ENCODE measurements around the gene NAT16. TPM values are rescaled to one million over a fixed set of nuclear protein-coding genes. Genes with fewer than 3 reads are reported as not detected.

Gene NAT16
- total and polyA plus RNA-seq, 10 of the 15 experiments (the other 5 are each of a cell fraction or from before 2014, with no cell fraction given) = not detected

DNA sequence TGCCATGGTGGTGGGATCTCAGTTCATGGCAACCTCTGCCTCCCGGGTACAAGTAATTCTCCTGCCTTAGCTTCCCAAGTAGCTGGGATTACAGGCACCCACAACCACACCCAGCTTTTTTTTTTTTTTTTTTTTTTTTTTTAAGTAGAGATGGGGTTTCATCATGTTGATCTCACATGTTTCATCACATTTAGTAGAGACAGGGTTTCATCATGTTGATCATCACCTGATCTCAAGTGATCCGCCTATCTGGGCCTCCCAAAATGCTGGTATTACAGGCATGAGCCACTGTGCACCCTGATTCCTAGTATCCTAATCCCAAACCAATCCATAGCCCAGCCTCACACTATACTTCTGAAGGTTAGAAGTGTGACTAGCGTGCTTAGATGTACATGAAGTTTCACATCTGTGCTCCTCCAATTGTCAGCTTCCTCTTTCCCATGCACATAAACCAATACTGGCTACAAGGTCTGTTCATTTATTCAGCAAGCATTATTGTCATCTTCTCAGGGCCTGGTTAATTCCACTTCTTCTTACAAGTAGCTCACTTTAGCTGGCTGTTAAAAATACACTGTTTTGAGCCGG is 6.8 kb upstream of the NAT16 start (continued):
- no peak for TF ChIP-seq FOXK2 (IDR thresholded peaks at IDR 0.05)
- no peak for TF ChIP-seq SMAD5 (IDR thresholded peaks at IDR 0.05; ENCODE audit: low read depth)

DNA sequence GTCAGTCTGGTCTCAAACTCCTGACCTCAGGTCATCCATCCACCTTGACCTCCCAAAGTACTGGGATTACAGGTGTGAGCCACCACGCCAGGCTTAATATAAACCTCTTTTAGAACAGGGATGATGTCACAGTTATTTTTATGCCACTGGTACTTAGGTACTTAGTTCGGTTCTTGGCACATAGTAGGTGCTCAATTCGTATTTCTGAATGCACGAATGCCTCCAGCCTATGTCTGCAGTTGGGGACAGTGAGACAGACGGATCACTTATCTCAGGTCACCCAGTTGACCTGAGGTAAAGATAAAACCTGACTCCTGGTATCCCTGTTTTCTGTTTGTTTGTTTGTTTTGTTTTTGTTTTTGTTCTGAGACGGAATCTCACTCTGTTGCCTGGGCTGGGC is 6.1 kb upstream of the NAT16 start:
- Histone ChIP-seq H3K27ac (ENCODE audit: control insufficient read depth, insufficient read depth) (no peak overlapping the region), H3K4me1 (ENCODE audit: control insufficient read depth, insufficient read depth, low read length) (no peaks in the 10 kb centered on the region)
- BruUV-seq (replicated peaks) = no TSS peak

DNA sequence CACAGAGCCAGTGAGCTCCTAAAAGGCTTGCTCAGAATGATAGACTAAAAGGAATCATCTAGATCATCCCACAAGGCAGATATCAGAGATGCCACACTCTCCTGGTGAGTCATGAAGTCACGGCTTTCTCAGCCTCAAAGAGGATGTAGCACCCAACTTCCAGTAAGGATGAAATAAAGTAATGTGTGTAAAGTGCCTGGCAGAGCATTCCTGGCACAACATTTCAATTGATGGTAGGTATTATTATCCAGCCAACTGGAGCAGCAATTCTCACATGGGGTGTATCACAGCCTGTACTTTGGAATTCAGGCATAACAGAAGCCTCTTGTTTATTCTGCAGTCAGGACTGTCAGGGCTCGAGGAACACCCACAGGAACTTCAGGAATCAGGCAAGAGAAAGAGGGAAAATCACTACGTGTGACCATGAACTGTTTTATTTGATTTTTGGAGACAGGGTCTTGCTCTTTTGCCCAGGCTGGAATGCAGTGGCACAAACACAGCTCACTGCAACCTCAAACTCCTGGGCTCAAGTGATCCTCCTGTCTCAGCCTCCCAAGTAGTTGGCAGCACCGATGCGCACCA is 5.3 kb upstream of the NAT16 start:
- Histone ChIP-seq H3K27me3 (replicated peaks in 1 of 2; ENCODE audit: control insufficient read depth in 2 of 2, insufficient read depth in 2 of 2, low read length in 1 of 2) (peaks cover 0 to 2% of the 10 kb centered on the region in 2 experiments; a peak in 2 of 4 replicates), H4K20me1 (ENCODE audit: control insufficient read depth, insufficient read depth) (no peaks in the 10 kb centered on the region), H3K9me3 (replicated peaks; ENCODE audit: control insufficient read depth, insufficient read depth, low read length) (no peaks in the 10 kb centered on the region), H3K4me1 (ENCODE audit: control insufficient read depth, insufficient read depth, low read length) (no peaks in the 10 kb centered on the region), H3K9ac (ENCODE audit: control insufficient read depth, insufficient read depth, low read length) (no peak overlapping the region), H3K79me2 (ENCODE audit: control insufficient read depth, insufficient read depth, low read length) (no peaks in the 10 kb centered on the region), H2AFZ (ENCODE audit: control insufficient read depth, low read depth, low read length) (no peak overlapping the region), H3K4me2 (ENCODE audit: control insufficient read depth, insufficient read depth) (no peak overlapping the region), H3K27ac (ENCODE audit: control insufficient read depth, insufficient read depth) (no peak overlapping the region), H3K4me3 (no peak overlapping the region), H3K36me3 (ENCODE audit: control insufficient read depth in 2 of 2, insufficient read depth in 2 of 2, low read length in 1 of 2) (no peaks in the 10 kb centered on the region)
- 51% methylated on average over 5 of the region's 5 CpGs for WGBS (ENCODE audit: insufficient coverage, insufficient replicate concordance, low lambda C conversion rate, missing lambda C conversion rate)
- intact Hi-C loops (cut with micrococcal nuclease; ENCODE audit: unreplicated experiment) = no loop called here
- RAD21 ChIA-PET (ENCODE audit: unreplicated experiment) = no interaction called here
- CTCF ChIA-PET = interaction anchor here (1.3 kb wide), 1 partner anchor 41 kb away, joined by 6 read pairs; no protein-coding TSS in a partner anchor
- in situ Hi-C loops (cut with MboI) = no loop called here
- BruUV-seq (replicated peaks) = no TSS peak
- FAIRE-seq = no peak
- DNase-seq (ENCODE audit: low read depth, low spot score) = no peak
- POLR2A ChIA-PET = no interaction called here
- SMC1A ChIA-PET (ENCODE audit: uncharacterized antibody, unreplicated experiment) = interaction anchor here (1.5 kb wide), 1 partner anchor 41 kb away, joined by 4 read pairs; no protein-coding TSS in a partner anchor
- ATAC-seq = no peak
- TF ChIP-seq SIX5 (IDR thresholded peaks at IDR 0.05; ENCODE audit: low read depth, low read length, severe bottlenecking) (no peak), MEF2A (IDR thresholded peaks at IDR 0.05; ENCODE audit: insufficient read depth, low read depth, low read length) (no peak), ASH2L (IDR thresholded peaks at IDR 0.05; ENCODE audit: borderline replicate concordance, low read depth) (no peak), NFYA (IDR thresholded peaks at IDR 0.05; ENCODE audit: borderline replicate concordance, low read depth, low read length) (no peak), CHD4 (IDR thresholded peaks at IDR 0.05) (no peak), CREB1 (IDR thresholded peaks at IDR 0.05; ENCODE audit: low read depth) (no peak), RELA (IDR thresholded peaks at IDR 0.05; ENCODE audit: borderline replicate concordance, partially characterized antibody) (no peak), POLR2AphosphoS2 (IDR thresholded peaks at IDR 0.05; ENCODE audit: low read depth, low read length) (no peak)

More for the DNA sequence above, 6.1 kb upstream of the NAT16 start:
- no peaks in the 10 kb centered on the region for H3K36me3 ChIP-seq (ENCODE audit: control insufficient read depth in 2 of 2, insufficient read depth in 2 of 2, low read length in 1 of 2)
- SMC1A ChIA-PET (ENCODE audit: uncharacterized antibody, unreplicated experiment) = interaction anchor here (1.4 kb wide), 1 partner anchor 97 kb away, joined by 4 read pairs; no protein-coding TSS in a partner anchor
- no peak overlapping the region; the same call in 1 of the 2 replicates for H2AFZ ChIP-seq (ENCODE audit: control insufficient read depth, low read depth, low read length)
- intact Hi-C loops (cut with micrococcal nuclease; ENCODE audit: unreplicated experiment) (no loop called here), in situ Hi-C loops (cut with MboI) (no loop called here)
- TF ChIP-seq ESRRA (IDR thresholded peaks at IDR 0.05; ENCODE audit: low read length) = no peak
- H4K20me1 ChIP-seq (ENCODE audit: control insufficient read depth, insufficient read depth) = no peaks in the 10 kb centered on the region
- DNase-seq (ENCODE audit: low read depth, low spot score) (no peak), ATAC-seq (no peak), FAIRE-seq (no peak)
- no peak overlapping the region for H3K4me2 ChIP-seq (ENCODE audit: control insufficient read depth, insufficient read depth)
- RAD21 ChIA-PET (ENCODE audit: unreplicated experiment) = interaction anchor here (1.4 kb wide), 1 partner anchor 42 kb away, joined by 4 read pairs; no protein-coding TSS in a partner anchor
- H3K9me3 ChIP-seq (replicated peaks; ENCODE audit: control insufficient read depth, insufficient read depth, low read length) = no peaks in the 10 kb centered on the region
- CTCF ChIA-PET = interaction anchor here (2.1 kb wide), 1 partner anchor 42 kb away, joined by 12 read pairs; no protein-coding TSS in a partner anchor
- WGBS (ENCODE audit: insufficient coverage, insufficient replicate concordance, low lambda C conversion rate, missing lambda C conversion rate) = 22% methylated on average over 6 of the region's 6 CpGs
- POLR2A ChIA-PET = interaction anchor here (0.6 to 0.7 kb wide), 3 partner anchors 8 to 195 kb away, joined by 3 to 10 read pairs (median 3); no protein-coding TSS in a partner anchor
- no peaks in the 10 kb centered on the region; a peak in 1 of 4 replicates for H3K27me3 ChIP-seq (replicated peaks in 1 of 2; ENCODE audit: control insufficient read depth in 2 of 2, insufficient read depth in 2 of 2, low read length in 1 of 2)
- H3K4me3 ChIP-seq = no peak overlapping the region
- H3K9ac ChIP-seq (ENCODE audit: control insufficient read depth, insufficient read depth, low read length) = no peak overlapping the region
- H3K79me2 ChIP-seq (ENCODE audit: control insufficient read depth, insufficient read depth, low read length) = no peaks in the 10 kb centered on the region

All from GM12878 (cell line).